HG03103 (cell line): ENCODE results near the gene PTPRJ.
A peak's percentile ranks its signal among the peaks of the same experiment; 100 is the strongest.

ENCODE experiments used
- ATAC-seq: cut with Tn5 transposase; IDR thresholded peaks from one replicate; pipeline ENCODE4 v1.9.1; 2021; ENCODE audit warnings: low read depth; ENCODE audit not compliant: unreplicated experiment

The PTPRJ gene

GRCh38 chr11:48105096-48105990 lies 125.0 kb downstream of the PTPRJ start:
- ATAC-seq, result no peak

- ATAC-seq, result no peak
Observed at GRCh38 chr11:48106166-48106565, 125.8 kb downstream of the PTPRJ start.

GRCh38 chr11:48107188-48107704 lies 126.9 kb downstream of the PTPRJ start:
- peak; percentile 70 for ATAC-seq

GRCh38 chr11:48108231-48109045 lies 128.1 kb downstream of the PTPRJ start:
- no peak for ATAC-seq

- ATAC-seq, result peak; percentile 3
Observed at GRCh38 chr11:48109046-48109666, 128.8 kb downstream of the PTPRJ start.

- ATAC-seq, result no peak
Observed at GRCh38 chr11:48110509-48110766, 130.1 kb downstream of the PTPRJ start.

- no peak for ATAC-seq
Observed at GRCh38 chr11:48111891-48112290, 131.5 kb downstream of the PTPRJ start.

GRCh38 chr11:48114740-48115139 lies 134.4 kb downstream of the PTPRJ start:
- ATAC-seq, result no peak

- peak; percentile 54 for ATAC-seq
Observed at GRCh38 chr11:48116437-48117228, 136.3 kb downstream of the PTPRJ start.

- ATAC-seq, result no peak
Observed at GRCh38 chr11:48122246-48122645, 141.9 kb downstream of the PTPRJ start.

- ATAC-seq, result no peak
Observed at GRCh38 chr11:48122656-48123055, 142.3 kb downstream of the PTPRJ start.

- ATAC-seq, result no peak
Observed at GRCh38 chr11:48123254-48123875, 143.0 kb downstream of the PTPRJ start.

- ATAC-seq, result no peak
Observed at GRCh38 chr11:48123934-48124755, 143.8 kb downstream of the PTPRJ start.

- ATAC-seq, result no peak
Observed at GRCh38 chr11:48124880-48125279, 144.5 kb downstream of the PTPRJ start.

- no peak for ATAC-seq
Observed at GRCh38 chr11:48125866-48126265, 145.5 kb downstream of the PTPRJ start.

- ATAC-seq, result no peak
Observed at GRCh38 chr11:48127521-48128183, 147.3 kb downstream of the PTPRJ start.

- no peak for ATAC-seq
Observed at GRCh38 chr11:48129697-48130395, 149.5 kb downstream of the PTPRJ start.
